Keratinocyte (primary cell): ENCODE data around the gene NYAP2.

Experiments used
- CTCF ChIP-seq, 3 experiments: IDR thresholded peaks in 1 of 3; conservative IDR thresholded peaks in 1 of 3; optimal IDR thresholded peaks in 1 of 3; 2 replicates in 2 of 3; 3 replicates in 1 of 3; pipeline versions ENCODE3 to v1.5.1; 2011; ENCODE audit warnings: low read length in 3 of 3, mild to moderate bottlenecking in 3 of 3, moderate library complexity in 2 of 3, control low read depth in 1 of 3, inconsistent platforms in 1 of 3; ENCODE audit not compliant: insufficient read depth in 2 of 3; ENCODE audit errors: extremely low read depth in 1 of 3
- EZH2 ChIP-seq: IDR thresholded peaks from one replicate; pipeline ENCODE4 v1.6.1; 2012; ENCODE audit warnings: inconsistent platforms, mild to moderate bottlenecking, low read length, moderate library complexity

- TF ChIP-seq CTCF (optimal IDR thresholded peaks at IDR 0.05 in 1 of 3, IDR thresholded peaks at IDR 0.05 in 1 of 3, conservative IDR thresholded peaks at IDR 0.05 in 1 of 3; ENCODE audit: extremely low read depth in 1 of 3, insufficient read depth in 2 of 3, low read length in 3 of 3) (no peak), EZH2 (no peak)
These were observed 88.4 kb downstream of the NYAP2 start for GRCh38 chr2:225487878-225488416.
